Measurements from ENCODE around the gene TMEM250.

The TMEM250 gene

DNA sequence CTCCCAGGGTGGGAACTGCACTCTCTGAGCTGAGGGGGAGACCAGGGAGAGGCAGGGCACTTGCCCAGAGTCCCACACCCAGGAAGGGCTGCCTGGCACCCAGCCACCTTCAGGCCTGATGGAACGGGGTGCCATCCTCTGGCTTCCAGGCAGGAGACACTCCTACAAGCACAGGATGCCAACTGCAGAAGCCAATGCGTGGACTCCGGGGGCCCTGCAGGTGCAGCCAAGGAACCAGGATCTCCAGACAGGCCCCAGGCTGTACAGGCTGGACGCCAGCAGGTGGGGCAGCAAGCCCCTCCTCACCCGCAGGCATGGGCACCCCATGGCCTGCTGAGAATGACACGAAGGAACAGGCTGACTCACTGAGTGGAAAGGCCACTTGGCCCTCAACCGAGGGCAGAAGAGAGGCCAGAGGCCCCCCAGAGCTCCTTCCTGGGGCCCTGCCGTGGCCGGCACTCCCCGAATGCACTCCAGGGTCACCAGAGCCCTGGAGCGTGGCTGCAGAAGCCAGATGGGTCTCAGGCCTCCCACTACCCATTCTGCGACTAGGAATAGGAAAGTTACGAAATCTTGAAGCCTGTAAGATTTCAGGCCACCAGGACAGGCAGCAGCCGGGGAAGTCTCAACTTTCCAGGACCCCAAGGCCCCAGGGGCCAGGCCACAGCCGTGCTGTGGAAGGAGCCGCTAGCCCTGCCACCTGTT, 39.3 kb downstream of the TMEM250 start:
- TF ChIP-seq, protein P1, sequence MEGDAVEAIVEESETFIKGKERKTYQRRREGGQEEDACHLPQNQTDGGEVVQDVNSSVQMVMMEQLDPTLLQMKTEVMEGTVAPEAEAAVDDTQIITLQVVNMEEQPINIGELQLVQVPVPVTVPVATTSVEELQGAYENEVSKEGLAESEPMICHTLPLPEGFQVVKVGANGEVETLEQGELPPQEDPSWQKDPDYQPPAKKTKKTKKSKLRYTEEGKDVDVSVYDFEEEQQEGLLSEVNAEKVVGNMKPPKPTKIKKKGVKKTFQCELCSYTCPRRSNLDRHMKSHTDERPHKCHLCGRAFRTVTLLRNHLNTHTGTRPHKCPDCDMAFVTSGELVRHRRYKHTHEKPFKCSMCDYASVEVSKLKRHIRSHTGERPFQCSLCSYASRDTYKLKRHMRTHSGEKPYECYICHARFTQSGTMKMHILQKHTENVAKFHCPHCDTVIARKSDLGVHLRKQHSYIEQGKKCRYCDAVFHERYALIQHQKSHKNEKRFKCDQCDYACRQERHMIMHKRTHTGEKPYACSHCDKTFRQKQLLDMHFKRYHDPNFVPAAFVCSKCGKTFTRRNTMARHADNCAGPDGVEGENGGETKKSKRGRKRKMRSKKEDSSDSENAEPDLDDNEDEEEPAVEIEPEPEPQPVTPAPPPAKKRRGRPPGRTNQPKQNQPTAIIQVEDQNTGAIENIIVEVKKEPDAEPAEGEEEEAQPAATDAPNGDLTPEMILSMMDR (IDR thresholded peaks at IDR 0.05; ENCODE audit: low read depth, low read length): no peak
- in situ Hi-C loops (cut with HindIII; ENCODE audit: low sequenced_read_pairs): no loop called here
- DNase-seq (ENCODE audit: low read depth, low spot score): no peak
- H3K4me3 ChIP-seq (ENCODE audit: low read depth, low read length): no peak overlapping the region

DNA sequence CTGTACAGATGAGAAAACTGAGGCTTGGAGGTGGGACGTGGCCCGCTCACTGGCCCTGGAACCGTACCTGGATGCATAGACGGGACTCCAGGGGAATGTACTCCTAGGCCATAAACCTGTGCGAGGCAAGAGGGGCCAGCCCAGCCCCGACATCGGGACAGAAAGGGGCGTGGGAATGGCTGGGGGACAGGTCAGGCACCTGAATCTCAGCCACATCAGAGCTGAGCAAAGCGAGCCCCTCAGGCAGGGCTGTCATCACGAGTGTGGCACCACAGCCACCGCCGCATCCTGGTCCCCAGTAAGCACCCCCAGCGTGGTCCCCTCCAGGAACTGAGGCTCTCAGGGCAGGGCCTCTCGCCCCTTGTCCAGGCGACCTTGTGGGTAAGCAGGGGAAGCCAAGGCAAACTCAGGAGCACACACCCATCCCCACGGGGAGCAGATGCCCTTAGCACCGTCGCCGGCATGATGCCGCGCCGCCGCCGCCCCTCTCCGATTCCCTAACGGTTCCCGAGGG, 40.1 kb downstream of the TMEM250 start:
- H3K4me3 ChIP-seq (ENCODE audit: low read depth, low read length): no peak overlapping the region
- in situ Hi-C loops (cut with HindIII; ENCODE audit: low sequenced_read_pairs): no loop called here
- no peak for DNase-seq (ENCODE audit: low read depth, low spot score)
- TF ChIP-seq, protein P1 (IDR thresholded peaks at IDR 0.05; ENCODE audit: low read depth, low read length): no peak

- no peak for DNase-seq (ENCODE audit: low read depth, low spot score)
- no peak overlapping the region for H3K4me3 ChIP-seq (ENCODE audit: low read depth, low read length)
- TF ChIP-seq, protein P1 (IDR thresholded peaks at IDR 0.05; ENCODE audit: low read depth, low read length): no peak
- in situ Hi-C loops (cut with HindIII; ENCODE audit: low sequenced_read_pairs): no loop called here
Observed at GRCh38 chr9:136078024-136078423, 40.7 kb downstream of the TMEM250 start.

- TF ChIP-seq, protein P1 (IDR thresholded peaks at IDR 0.05; ENCODE audit: low read depth, low read length): no peak
- no peak overlapping the region for H3K4me3 ChIP-seq (ENCODE audit: low read depth, low read length)
- no peak for DNase-seq (ENCODE audit: low read depth, low spot score)
- in situ Hi-C loops (cut with HindIII; ENCODE audit: low sequenced_read_pairs): no loop called here
Observed at GRCh38 chr9:136077491-136077890, 41.2 kb downstream of the TMEM250 start.

DNA sequence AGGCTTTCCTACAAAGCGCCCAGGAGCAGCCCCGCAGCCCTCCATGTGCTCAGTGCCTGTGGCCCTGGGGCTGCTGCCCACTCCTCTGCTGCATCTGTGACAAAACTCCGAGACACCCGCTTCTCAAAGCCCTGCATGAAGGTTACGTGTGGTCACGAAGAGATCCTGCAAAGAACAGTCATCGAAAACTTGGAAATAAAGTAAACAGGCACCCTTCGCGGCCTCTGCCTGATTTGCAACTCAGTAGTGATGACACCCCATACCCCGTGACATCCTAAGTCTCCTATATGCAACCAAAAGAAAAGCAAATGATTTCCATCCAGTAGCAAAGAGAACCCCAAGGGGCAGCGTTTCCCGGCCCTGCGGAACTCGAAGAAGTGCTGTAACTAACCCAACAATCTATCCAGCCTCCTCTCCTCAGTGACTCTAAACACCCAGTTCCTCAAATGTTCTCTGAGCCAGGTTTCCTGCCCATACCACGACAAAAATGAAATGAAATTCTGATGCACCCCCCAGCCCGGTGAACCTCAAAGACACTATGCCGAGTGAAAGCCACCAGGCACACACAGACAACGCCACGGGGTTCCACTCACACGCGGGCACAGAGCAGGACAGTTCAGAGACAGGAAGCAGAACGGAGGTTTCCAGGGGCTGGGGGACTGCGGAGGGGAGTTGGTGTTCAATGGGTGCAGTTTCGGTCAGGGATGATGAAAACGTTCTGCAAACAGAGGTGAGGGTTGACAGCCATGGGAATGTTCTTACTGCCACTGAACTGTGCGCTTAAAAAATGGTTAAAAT, 42.6 kb downstream of the TMEM250 start:
- DNase-seq (ENCODE audit: low read depth, low spot score): no peak
- TF ChIP-seq, protein P1 (IDR thresholded peaks at IDR 0.05; ENCODE audit: low read depth, low read length): no peak
- H3K4me3 ChIP-seq (ENCODE audit: low read depth, low read length): no peak overlapping the region
- in situ Hi-C loops (cut with HindIII; ENCODE audit: low sequenced_read_pairs): no loop called here

DNA sequence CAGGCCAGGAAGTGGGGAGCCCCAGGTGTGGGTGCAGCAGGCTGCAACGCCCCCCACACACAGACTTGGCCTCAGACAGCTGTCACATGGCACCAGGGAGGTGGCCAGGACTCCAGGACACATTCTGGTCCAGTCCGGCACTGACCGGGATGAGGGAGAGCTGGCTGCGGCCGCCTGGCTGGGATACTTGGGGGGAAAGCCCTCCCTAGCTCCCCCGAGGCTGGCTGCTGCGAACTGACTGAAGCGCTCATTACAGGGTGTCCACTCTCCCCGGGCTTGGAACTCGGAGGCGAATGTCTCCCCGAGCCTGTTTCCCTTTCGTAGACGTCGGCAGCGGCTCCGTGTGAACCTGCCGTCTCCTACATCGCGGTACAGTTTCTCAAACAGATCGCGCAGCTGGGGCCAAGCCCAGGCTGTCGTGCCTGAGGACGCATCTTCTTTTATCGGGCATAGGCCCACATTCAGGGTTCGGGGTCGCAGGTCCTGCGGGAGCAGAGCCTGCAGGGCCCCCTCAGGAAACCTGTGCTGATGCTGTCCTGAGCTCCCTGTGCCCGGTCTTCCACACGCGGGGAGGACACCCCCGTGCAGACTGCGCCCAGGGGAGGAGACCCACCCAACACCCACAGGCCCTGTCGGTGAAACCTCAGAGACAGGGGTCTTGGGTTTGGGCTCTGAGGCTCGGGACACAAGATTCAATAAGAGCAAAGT, 43.4 kb downstream of the TMEM250 start:
- no peak overlapping the region for H3K4me3 ChIP-seq (ENCODE audit: low read depth, low read length)
- in situ Hi-C loops (cut with HindIII; ENCODE audit: low sequenced_read_pairs): no loop called here

More for the DNA sequence above, 43.4 kb downstream of the TMEM250 start:
- TF ChIP-seq, protein P1 (IDR thresholded peaks at IDR 0.05; ENCODE audit: low read depth, low read length): no peak
- no peak for DNase-seq (ENCODE audit: low read depth, low spot score)

All from astrocyte of the spinal cord (primary cell).